Parathyroid adenoma (tissue), 2 donors: ENCODE measurements around the gene ICA1.

Experiments used
- H2AFZ ChIP-seq: fragments of 300-600 bp; sonication (generic); one replicate; pipeline ENCODE4 v1.7.0; 2017; ENCODE audit warnings: antibody characterized with exemption, mild to moderate bottlenecking
- H3K27ac ChIP-seq: fragments of 300-600 bp; sonication (generic); one replicate; pipeline ENCODE4 v1.7.0; 2017
- H3K27me3 ChIP-seq: fragments of 300-600 bp; sonication (generic); one replicate; pipeline ENCODE4 v1.7.0; 2017; ENCODE audit warnings: low read length; ENCODE audit not compliant: control insufficient read depth, insufficient read depth
- H3K36me3 ChIP-seq: fragments of 300-600 bp; sonication (generic); one replicate; pipeline ENCODE4 v1.7.0; 2017; ENCODE audit warnings: low read length; ENCODE audit not compliant: control insufficient read depth, insufficient read depth
- H3K4me1 ChIP-seq: fragments of 300-600 bp; sonication (generic); one replicate; pipeline ENCODE4 v1.7.0; 2017; ENCODE audit warnings: control low read depth
- H3K4me2 ChIP-seq: fragments of 300-600 bp; sonication (generic); one replicate; pipeline ENCODE4 v1.7.0; 2017; ENCODE audit warnings: low read length
- H3K4me3 ChIP-seq: fragments of 300-600 bp; sonication (generic); one replicate; pipeline ENCODE4 v1.7.0; 2017; ENCODE audit warnings: low read depth, low read length
- H3K79me2 ChIP-seq: fragments of 300-600 bp; sonication (generic); one replicate; pipeline ENCODE4 v1.7.0; 2017; ENCODE audit warnings: control low read depth
- H3K9ac ChIP-seq: fragments of 300-600 bp; sonication (generic); one replicate; pipeline ENCODE4 v1.7.0; 2017; ENCODE audit warnings: mild to moderate bottlenecking
- H3K9me3 ChIP-seq: fragments of 300-600 bp; sonication (generic); one replicate; pipeline ENCODE4 v1.7.0; 2017; ENCODE audit warnings: low read length; ENCODE audit not compliant: control insufficient read depth
- TF ChIP-seq, protein P1 (sequence below): fragments of 300-600 bp; sonication (generic); IDR thresholded peaks from one replicate; pipeline ENCODE4 v1.7.0; 2017; ENCODE audit warnings: antibody characterized with exemption, mild to moderate bottlenecking
- donor health status: primary hyperparathyroidism.

Gene ICA1

DNA sequence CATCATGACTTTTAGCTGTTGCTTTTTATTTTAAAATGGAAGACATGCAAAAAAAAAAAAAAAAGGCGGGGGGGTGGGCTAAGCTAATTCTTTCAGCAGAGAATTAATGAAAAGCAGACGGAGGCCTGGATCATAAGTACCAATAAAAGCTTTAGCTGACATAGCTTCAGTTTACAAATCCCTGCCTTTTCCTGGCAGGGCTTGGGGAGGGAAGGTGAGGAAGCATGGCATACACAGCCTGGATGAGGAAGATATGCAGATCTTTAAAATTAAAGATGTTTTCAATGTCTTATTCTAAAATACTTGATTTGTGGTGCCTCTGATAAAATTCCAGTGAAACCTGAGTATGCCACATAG, 57.0 kb downstream of the ICA1 start:
- H2AFZ ChIP-seq, result no peak overlapping the region

GRCh38 chr7:8204339-8205030, 57.5 kb downstream of the ICA1 start:
- H3K9ac ChIP-seq, result no peak overlapping the region
- no peak overlapping the region for H3K4me2 ChIP-seq
- peaks cover 6% of the 10 kb centered on the region for H3K4me1 ChIP-seq
- TF ChIP-seq, protein P1, sequence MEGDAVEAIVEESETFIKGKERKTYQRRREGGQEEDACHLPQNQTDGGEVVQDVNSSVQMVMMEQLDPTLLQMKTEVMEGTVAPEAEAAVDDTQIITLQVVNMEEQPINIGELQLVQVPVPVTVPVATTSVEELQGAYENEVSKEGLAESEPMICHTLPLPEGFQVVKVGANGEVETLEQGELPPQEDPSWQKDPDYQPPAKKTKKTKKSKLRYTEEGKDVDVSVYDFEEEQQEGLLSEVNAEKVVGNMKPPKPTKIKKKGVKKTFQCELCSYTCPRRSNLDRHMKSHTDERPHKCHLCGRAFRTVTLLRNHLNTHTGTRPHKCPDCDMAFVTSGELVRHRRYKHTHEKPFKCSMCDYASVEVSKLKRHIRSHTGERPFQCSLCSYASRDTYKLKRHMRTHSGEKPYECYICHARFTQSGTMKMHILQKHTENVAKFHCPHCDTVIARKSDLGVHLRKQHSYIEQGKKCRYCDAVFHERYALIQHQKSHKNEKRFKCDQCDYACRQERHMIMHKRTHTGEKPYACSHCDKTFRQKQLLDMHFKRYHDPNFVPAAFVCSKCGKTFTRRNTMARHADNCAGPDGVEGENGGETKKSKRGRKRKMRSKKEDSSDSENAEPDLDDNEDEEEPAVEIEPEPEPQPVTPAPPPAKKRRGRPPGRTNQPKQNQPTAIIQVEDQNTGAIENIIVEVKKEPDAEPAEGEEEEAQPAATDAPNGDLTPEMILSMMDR, result no peak
- no peak overlapping the region for H2AFZ ChIP-seq
- no peaks in the 10 kb centered on the region for H3K27me3 ChIP-seq
- H3K4me3 ChIP-seq, result no peak overlapping the region
- no peaks in the 10 kb centered on the region for H3K79me2 ChIP-seq
- H3K27ac ChIP-seq, result no peak overlapping the region
- H3K9me3 ChIP-seq, result no peaks in the 10 kb centered on the region
- H3K36me3 ChIP-seq, result no peaks in the 10 kb centered on the region

More for the DNA sequence above, 57.0 kb downstream of the ICA1 start:
- H3K4me1 ChIP-seq, result peaks cover 8% of the 10 kb centered on the region
- no peak overlapping the region for H3K9ac ChIP-seq
- no peaks in the 10 kb centered on the region for H3K9me3 ChIP-seq
- H3K27me3 ChIP-seq, result no peaks in the 10 kb centered on the region
- H3K36me3 ChIP-seq, result no peaks in the 10 kb centered on the region
- H3K4me2 ChIP-seq, result no peak overlapping the region
- TF ChIP-seq, protein P1, result no peak
- H3K27ac ChIP-seq, result no peak overlapping the region
- no peak overlapping the region for H3K4me3 ChIP-seq
- H3K79me2 ChIP-seq, result no peaks in the 10 kb centered on the region

- no peak overlapping the region for H3K4me2 ChIP-seq
- H3K9me3 ChIP-seq, result no peaks in the 10 kb centered on the region
- no peak overlapping the region for H3K27ac ChIP-seq
- no peaks in the 10 kb centered on the region for H3K79me2 ChIP-seq
- no peaks in the 10 kb centered on the region for H3K36me3 ChIP-seq
- H3K4me1 ChIP-seq, result no peaks in the 10 kb centered on the region
- no peak overlapping the region for H2AFZ ChIP-seq
- TF ChIP-seq, protein P1, result no peak
- no peaks in the 10 kb centered on the region for H3K27me3 ChIP-seq
- no peak overlapping the region for H3K9ac ChIP-seq
- H3K4me3 ChIP-seq, result no peak overlapping the region
Observed at GRCh38 chr7:8201846-8202441, 60.0 kb downstream of the ICA1 start.

GRCh38 chr7:8200717-8201116, 61.2 kb downstream of the ICA1 start:
- H3K27me3 ChIP-seq, result no peaks in the 10 kb centered on the region
- no peaks in the 10 kb centered on the region for H3K79me2 ChIP-seq
- H2AFZ ChIP-seq, result no peak overlapping the region
- H3K4me2 ChIP-seq, result no peak overlapping the region
- no peak overlapping the region for H3K4me3 ChIP-seq
- no peak overlapping the region for H3K27ac ChIP-seq
- no peaks in the 10 kb centered on the region for H3K4me1 ChIP-seq
- no peak overlapping the region for H3K9ac ChIP-seq
- no peaks in the 10 kb centered on the region for H3K36me3 ChIP-seq
- TF ChIP-seq, protein P1, result no peak
- no peaks in the 10 kb centered on the region for H3K9me3 ChIP-seq

DNA sequence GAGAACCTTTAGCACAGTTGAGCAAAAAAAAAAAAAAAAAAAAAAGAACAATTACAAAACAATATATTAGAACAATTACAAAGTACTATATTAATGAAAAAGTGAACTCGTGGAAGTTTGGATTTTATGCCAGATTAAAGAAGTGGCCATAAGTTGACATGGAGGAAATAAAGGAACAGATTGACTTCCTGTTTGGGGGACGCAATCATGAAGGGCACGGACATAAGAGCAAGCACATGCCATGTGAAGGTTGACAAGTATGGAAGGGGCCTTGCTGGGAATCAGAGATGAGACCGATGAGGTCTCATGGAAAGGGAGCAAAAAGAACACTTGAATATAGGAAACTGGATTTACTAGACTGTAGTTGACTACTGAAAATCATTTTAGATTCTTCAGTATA, 61.7 kb downstream of the ICA1 start:
- Histone ChIP-seq H3K36me3 (no peaks in the 10 kb centered on the region), H3K9me3 (no peaks in the 10 kb centered on the region), H2AFZ (no peak overlapping the region), H3K27me3 (no peaks in the 10 kb centered on the region), H3K27ac (no peak overlapping the region), H3K4me3 (no peak overlapping the region), H3K9ac (no peak overlapping the region), H3K79me2 (no peaks in the 10 kb centered on the region), H3K4me2 (no peak overlapping the region), H3K4me1 (no peaks in the 10 kb centered on the region)
- TF ChIP-seq, protein P1, result no peak
